MM.1S (cell line): ENCODE results near the gene PPP2R2D.

Source experiments
- CTCF ChIP-seq: fragments of 300-600 bp; sonication (generic); IDR thresholded peaks from 2 replicates; pipeline ENCODE4 v1.5.1; 2016; ENCODE audit warnings: antibody characterized with exemption, low read length, mixed read lengths
- EZH2 ChIP-seq: fragments of 300-600 bp; sonication (generic); optimal IDR thresholded peaks from 2 replicates; pipeline ENCODE3; 2017; ENCODE audit warnings: low read depth, mild to moderate bottlenecking, antibody characterized with exemption, low read length, mixed read lengths
- EZH2phosphoT487 ChIP-seq: fragments of 300-600 bp; sonication (generic); IDR thresholded peaks from 2 replicates; pipeline ENCODE4 v1.6.1; 2018; ENCODE audit warnings: antibody characterized with exemption, low read length

- no peak for TF ChIP-seq CTCF
- no peak for TF ChIP-seq EZH2phosphoT487
- TF ChIP-seq EZH2 = no peak
Observed at GRCh38 chr10:131997366-131998049, 96.7 kb downstream of the PPP2R2D start.
